VCaP (cell line): ENCODE results near the gene IDH3B.

Experiments
- H3K27ac ChIP-seq: fragments of 450-650 bp; 2 replicates; pipeline ENCODE4 v1.5.1; 2017
- TF ChIP-seq, protein P1 (sequence below): fragments of 450-650 bp; conservative IDR thresholded peaks from 2 replicates; pipeline ENCODE4 v1.5.1; 2017; ENCODE audit warnings: mild to moderate bottlenecking, moderate library complexity

The IDH3B gene

DNA sequence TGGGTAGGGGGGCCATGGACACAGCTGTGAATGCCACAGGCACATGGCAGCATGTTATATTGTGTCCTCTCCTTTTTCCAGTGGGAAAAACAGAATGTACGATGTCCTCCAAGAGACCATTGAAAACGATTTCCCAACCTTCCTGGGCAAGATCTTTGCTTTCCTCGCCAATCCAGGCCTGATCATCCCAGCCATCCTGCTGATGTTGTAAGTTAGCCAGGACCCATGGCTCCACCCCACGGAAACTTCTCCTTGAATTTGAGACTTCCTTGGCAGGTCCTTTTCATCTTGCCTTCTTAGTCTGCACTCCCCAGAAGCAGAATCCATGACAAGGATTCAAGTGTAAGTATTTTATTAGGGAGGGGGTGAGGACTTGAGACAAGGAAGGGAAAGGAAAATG, 39.8 kb downstream of the IDH3B start:
- no peak overlapping the region for H3K27ac ChIP-seq
- TF ChIP-seq, protein P1, sequence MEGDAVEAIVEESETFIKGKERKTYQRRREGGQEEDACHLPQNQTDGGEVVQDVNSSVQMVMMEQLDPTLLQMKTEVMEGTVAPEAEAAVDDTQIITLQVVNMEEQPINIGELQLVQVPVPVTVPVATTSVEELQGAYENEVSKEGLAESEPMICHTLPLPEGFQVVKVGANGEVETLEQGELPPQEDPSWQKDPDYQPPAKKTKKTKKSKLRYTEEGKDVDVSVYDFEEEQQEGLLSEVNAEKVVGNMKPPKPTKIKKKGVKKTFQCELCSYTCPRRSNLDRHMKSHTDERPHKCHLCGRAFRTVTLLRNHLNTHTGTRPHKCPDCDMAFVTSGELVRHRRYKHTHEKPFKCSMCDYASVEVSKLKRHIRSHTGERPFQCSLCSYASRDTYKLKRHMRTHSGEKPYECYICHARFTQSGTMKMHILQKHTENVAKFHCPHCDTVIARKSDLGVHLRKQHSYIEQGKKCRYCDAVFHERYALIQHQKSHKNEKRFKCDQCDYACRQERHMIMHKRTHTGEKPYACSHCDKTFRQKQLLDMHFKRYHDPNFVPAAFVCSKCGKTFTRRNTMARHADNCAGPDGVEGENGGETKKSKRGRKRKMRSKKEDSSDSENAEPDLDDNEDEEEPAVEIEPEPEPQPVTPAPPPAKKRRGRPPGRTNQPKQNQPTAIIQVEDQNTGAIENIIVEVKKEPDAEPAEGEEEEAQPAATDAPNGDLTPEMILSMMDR = no peak

DNA sequence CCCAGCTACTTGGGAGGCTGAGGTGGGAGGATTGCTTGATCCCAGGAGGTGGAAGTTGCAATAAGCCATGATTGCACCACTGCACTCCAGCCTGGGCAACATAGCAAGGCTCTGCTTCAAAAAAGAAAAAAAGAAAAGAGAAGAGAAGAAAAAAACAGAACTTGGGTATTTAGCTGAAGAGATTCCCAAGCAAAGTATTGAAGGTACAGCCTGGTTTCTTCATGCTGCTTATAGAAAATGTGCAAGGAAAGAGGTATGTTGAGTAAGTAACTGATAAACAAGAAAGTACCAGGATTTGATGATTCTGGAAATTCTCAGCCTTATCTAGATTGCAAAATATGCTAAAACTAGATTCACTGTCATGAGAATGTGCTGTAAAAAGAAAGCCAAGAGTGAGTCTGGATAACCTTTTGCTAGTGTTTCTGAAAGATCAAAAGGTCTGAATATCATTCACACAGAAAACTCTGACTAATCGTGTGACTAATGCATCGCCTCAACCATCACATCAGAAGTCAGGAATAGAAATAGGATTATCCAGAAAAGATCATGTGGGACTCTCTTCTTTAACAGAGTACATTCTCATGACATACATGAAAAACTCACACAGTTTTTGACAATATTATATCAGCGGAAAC, 43.9 kb downstream of the IDH3B start:
- no peak overlapping the region for H3K27ac ChIP-seq
- TF ChIP-seq, protein P1 = no peak

DNA sequence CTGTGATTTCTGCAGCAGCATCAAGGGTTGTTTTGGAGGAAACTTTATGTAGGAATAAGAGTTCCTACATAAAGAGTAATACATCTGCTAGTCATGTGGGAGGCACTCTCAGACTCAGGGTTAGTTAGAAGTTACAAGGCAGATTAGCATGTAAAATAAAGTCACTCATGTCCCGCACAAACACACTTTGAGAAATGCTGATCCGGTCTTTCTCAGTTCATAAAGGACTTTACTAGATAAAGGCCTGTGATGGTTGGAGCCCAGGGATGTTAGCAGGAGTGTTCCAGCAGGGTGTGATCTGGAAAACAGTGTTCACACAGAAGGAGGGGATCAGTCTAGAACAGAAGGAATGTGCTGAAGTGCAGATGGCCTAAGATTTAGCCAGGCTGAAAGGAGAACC, 44.7 kb downstream of the IDH3B start:
- H3K27ac ChIP-seq = no peak overlapping the region
- TF ChIP-seq, protein P1 = no peak

DNA sequence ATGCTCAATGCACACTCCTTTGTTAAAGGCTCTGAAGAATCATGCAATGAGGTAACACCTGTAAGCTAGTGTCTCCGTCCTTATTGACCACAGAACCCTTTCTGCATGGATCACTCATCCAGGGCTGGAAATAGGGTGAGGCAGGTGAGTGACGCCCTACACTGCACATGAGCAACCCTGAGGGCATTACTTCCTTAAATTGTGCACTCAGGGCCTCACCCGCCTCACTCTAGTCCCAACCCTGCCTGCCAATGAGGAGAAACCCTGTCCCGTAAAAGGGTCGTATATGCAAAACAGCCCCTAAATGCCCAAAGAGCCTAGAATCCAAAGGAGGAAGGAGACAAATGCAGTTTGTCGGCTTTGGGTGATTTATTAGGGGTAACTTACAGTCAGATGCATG, 45.2 kb downstream of the IDH3B start:
- TF ChIP-seq, protein P1 = no peak
- no peak overlapping the region for H3K27ac ChIP-seq

DNA sequence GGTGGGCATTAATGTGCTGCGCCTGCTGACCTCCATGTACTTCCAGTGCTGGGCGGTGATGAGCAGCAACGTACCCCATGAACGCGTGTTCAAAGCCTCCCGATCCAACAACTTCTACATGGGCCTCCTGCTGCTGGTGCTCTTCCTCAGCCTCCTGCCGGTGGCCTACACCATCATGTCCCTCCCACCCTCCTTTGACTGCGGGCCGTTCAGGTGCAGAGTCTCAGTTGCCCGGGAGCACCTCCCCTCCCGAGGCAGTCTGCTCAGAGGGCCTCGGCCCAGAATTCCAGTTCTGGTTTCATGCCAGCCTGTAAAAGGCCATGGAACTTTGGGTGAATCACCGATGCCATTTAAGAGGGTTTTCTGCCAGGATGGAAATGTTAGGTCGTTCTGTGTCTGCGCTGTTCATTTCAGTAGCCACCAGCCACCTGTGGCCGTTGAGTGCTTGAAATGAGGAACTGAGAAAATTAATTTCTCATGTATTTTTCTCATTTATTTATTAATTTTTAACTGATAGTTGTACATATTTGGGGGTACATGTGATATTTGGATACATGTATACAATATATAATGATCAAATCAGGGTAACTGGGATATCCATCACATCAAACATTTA, 46.8 kb downstream of the IDH3B start:
- TF ChIP-seq, protein P1 = no peak
- H3K27ac ChIP-seq = no peak overlapping the region

DNA sequence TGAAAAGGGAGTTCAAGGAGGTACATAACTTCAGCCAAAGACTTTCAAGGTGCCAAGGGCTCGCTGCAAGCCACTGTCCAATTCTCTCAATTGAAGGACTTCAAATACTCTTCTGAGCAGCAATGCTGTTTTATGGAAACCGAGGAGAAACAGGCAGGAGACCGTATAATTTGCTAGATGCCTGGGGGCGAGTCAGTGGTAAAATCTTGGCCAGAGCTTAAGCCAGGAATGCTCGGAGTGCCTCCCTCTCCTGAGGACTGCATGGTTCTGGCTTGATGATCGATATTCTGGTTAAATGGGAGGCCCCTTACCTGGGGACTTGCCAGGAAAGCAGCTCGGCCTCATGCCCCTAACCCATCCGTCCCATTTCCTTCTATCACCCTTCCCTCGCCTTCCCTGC, 47.4 kb downstream of the IDH3B start:
- TF ChIP-seq, protein P1 = no peak
- no peak overlapping the region for H3K27ac ChIP-seq

DNA sequence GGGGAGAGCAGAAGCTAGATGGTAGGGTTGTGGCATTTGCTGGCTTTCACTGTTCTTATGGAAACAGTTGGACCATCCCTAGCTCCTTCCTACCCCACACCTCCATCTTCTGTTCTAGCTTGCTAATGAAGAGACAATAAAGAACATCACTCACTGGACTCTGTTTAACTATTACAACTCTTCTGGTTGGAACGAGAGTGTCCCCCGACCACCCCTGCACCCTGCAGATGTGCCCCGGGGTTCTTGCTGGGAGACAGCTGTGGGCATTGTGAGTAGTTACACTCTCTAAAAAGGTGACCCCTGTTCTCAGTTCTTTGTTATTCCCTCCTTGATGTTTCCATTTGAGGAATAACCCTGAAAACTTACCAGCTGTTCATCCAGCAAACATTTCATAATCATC, 51.9 kb downstream of the IDH3B start:
- TF ChIP-seq, protein P1 = no peak
- no peak overlapping the region for H3K27ac ChIP-seq
